NT2/D1 (cell line): ENCODE data around the gene OASL.

ENCODE experiments used
- SUZ12 ChIP-seq: IDR thresholded peaks from 2 replicates; pipeline ENCODE4 v1.6.1; 2011; ENCODE audit not compliant: insufficient read length, insufficient read depth; ENCODE audit errors: extremely low read depth
- YY1 ChIP-seq: IDR thresholded peaks from 2 replicates; pipeline ENCODE4 v1.6.1; 2011; ENCODE audit not compliant: insufficient read length, insufficient read depth
- ZNF274 ChIP-seq: IDR thresholded peaks from 2 replicates; pipeline ENCODE4 v1.6.1; 2011; ENCODE audit warnings: mild to moderate bottlenecking, low read depth, low read length

DNA sequence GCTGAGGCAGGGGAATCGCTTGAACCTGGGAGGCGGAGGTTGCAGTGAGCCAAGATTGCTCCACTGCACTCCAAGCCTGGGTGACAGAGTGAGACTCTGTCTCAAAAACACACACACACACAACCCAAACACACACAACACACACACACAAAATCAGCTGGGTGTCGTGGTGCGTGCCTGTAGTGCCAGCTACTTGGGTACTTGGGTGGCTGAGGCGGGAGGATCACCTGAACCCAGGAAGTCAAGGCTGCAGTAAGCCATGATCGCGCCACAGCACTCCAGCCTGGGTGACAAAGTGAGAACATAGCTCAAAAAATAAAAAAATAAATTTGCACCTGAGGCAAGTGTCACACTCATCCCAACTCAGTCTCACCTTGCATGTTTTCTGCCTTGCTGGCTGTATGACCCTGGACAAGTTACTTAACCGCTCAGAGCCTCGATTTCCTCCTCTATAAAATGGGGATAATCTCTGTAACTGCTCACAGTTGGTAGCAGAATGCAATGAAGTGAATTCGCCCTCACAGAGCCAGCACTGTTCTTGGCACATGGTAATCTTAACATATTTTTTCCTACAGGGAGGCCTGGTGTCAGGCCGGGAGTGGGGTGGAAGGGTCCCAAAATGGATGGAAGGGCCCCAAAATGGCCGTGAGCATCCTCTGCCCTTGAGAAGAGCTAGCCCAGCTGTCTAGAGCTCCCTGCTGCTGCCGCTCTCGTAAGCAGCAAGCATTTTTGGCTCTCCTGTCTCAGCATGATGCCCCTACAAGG, 61.3 kb downstream of the OASL start:
- no peak for TF ChIP-seq SUZ12
- no peak for TF ChIP-seq YY1
- no peak for TF ChIP-seq ZNF274
